GM19023 (cell line): ENCODE data around the gene FIGNL2.

Experiments
- ATAC-seq: cut with Tn5 transposase; IDR thresholded peaks from one replicate; pipeline ENCODE4 v1.9.1; 2021; ENCODE audit warnings: mild to moderate bottlenecking, moderate library complexity; ENCODE audit not compliant: unreplicated experiment

Gene FIGNL2

GRCh38 chr12:51874486-51874885 lies 26.0 kb upstream of the FIGNL2 start:
- no peak for ATAC-seq

- ATAC-seq = no peak
Observed at GRCh38 chr12:51874000-51874399, 25.5 kb upstream of the FIGNL2 start.

GRCh38 chr12:51873251-51873994 lies 24.9 kb upstream of the FIGNL2 start:
- no peak for ATAC-seq

- ATAC-seq = no peak
Observed at GRCh38 chr12:51872689-51872981, 24.1 kb upstream of the FIGNL2 start.

GRCh38 chr12:51871918-51872688 lies 23.6 kb upstream of the FIGNL2 start:
- ATAC-seq = no peak

GRCh38 chr12:51871126-51871525 lies 22.6 kb upstream of the FIGNL2 start:
- ATAC-seq = no peak

GRCh38 chr12:51870504-51870903 lies 22.0 kb upstream of the FIGNL2 start:
- no peak for ATAC-seq

GRCh38 chr12:51869931-51870330 lies 21.4 kb upstream of the FIGNL2 start:
- no peak for ATAC-seq

GRCh38 chr12:51869496-51869865 lies 21.0 kb upstream of the FIGNL2 start:
- no peak for ATAC-seq

- no peak for ATAC-seq
Observed at GRCh38 chr12:51868821-51869495, 20.4 kb upstream of the FIGNL2 start.

GRCh38 chr12:51867796-51868428 lies 19.4 kb upstream of the FIGNL2 start:
- ATAC-seq = no peak

GRCh38 chr12:51867371-51867770 lies 18.9 kb upstream of the FIGNL2 start:
- ATAC-seq = no peak

GRCh38 chr12:51866762-51867161 lies 18.2 kb upstream of the FIGNL2 start:
- no peak for ATAC-seq

- ATAC-seq = no peak
Observed at GRCh38 chr12:51866324-51866723, 17.8 kb upstream of the FIGNL2 start.

GRCh38 chr12:51865757-51866270 lies 17.3 kb upstream of the FIGNL2 start:
- ATAC-seq = no peak

GRCh38 chr12:51864833-51865670 lies 16.5 kb upstream of the FIGNL2 start:
- ATAC-seq = no peak

- no peak for ATAC-seq
Observed at GRCh38 chr12:51863933-51864832, 15.7 kb upstream of the FIGNL2 start.

GRCh38 chr12:51863363-51863932 lies 14.9 kb upstream of the FIGNL2 start:
- no peak for ATAC-seq

GRCh38 chr12:51862947-51863346 lies 14.4 kb upstream of the FIGNL2 start:
- ATAC-seq = no peak
